Endometrium (tissue), 2 donors: ENCODE data around the gene SLC43A1.

Experiments
- FAIRE-seq: peaks from 2 replicates; lab custom pipeline; 2012; peaks lifted over from hg19 to GRCh38; lab: Jason Lieb, UNC
- donor health status: control.
- donor health status: control.

Gene SLC43A1

GRCh38 chr11:57479021-57479663, 36.4 kb downstream of the SLC43A1 start:
- FAIRE-seq = no peak

GRCh38 chr11:57477507-57478189, 37.9 kb downstream of the SLC43A1 start:
- FAIRE-seq = no peak

GRCh38 chr11:57476757-57477506, 38.6 kb downstream of the SLC43A1 start:
- no peak for FAIRE-seq

- no peak for FAIRE-seq
Observed at GRCh38 chr11:57476047-57476756, 39.3 kb downstream of the SLC43A1 start.

GRCh38 chr11:57475671-57476046, 39.8 kb downstream of the SLC43A1 start:
- no peak for FAIRE-seq

- FAIRE-seq = no peak
Observed at GRCh38 chr11:57475191-57475590, 40.3 kb downstream of the SLC43A1 start.

- FAIRE-seq = no peak
Observed at GRCh38 chr11:57474803-57475115, 40.7 kb downstream of the SLC43A1 start.

GRCh38 chr11:57474017-57474802, 41.3 kb downstream of the SLC43A1 start:
- no peak for FAIRE-seq

GRCh38 chr11:57473285-57473841, 42.1 kb downstream of the SLC43A1 start:
- FAIRE-seq = no peak

- FAIRE-seq = no peak
Observed at GRCh38 chr11:57471496-57471895, 44.0 kb downstream of the SLC43A1 start.

GRCh38 chr11:57469268-57469667, 46.2 kb downstream of the SLC43A1 start:
- FAIRE-seq = no peak

GRCh38 chr11:57468276-57468675, 47.2 kb downstream of the SLC43A1 start:
- FAIRE-seq = no peak

- no peak for FAIRE-seq
Observed at GRCh38 chr11:57467508-57468157, 47.9 kb downstream of the SLC43A1 start.

- FAIRE-seq = no peak
Observed at GRCh38 chr11:57466680-57467079, 48.8 kb downstream of the SLC43A1 start.

- FAIRE-seq = no peak
Observed at GRCh38 chr11:57464539-57465181, 50.8 kb downstream of the SLC43A1 start.

GRCh38 chr11:57463671-57464538, 51.6 kb downstream of the SLC43A1 start:
- FAIRE-seq = no peak

GRCh38 chr11:57462597-57462996, 52.9 kb downstream of the SLC43A1 start:
- no peak for FAIRE-seq

- no peak for FAIRE-seq
Observed at GRCh38 chr11:57461841-57462489, 53.5 kb downstream of the SLC43A1 start.
